ENCODE measurements around the gene RAPGEF5. TPM values are rescaled to one million over a fixed set of nuclear protein-coding genes. Genes with fewer than 3 reads are reported as not detected.
A peak's percentile ranks its signal among the peaks of the same experiment; 100 is the strongest.

The RAPGEF5 gene
- total RNA-seq, 1 experiment from 2014 or later, result 15.6 TPM

- BruUV-seq (replicated peaks), result no TSS peak
- Histone ChIP-seq H3K4me2 (ENCODE audit: low read length) (peak overlapping the region; percentile 61), H3K27ac (ENCODE audit: low read depth, low read length) (peak overlapping the region; percentile 39; the same call in 1 of the 2 replicates), H3K27me3 (ENCODE audit: insufficient read depth, low read length) (no peaks in the 10 kb centered on the region), H3K4me1 (ENCODE audit: control insufficient read depth in 1 of 2, insufficient read depth in 2 of 2, low read length in 2 of 2) (peaks cover 30 to 43% of the 10 kb centered on the region in 2 experiments), H3K9me2 (ENCODE audit: insufficient read depth) (no peaks in the 10 kb centered on the region), H2AFZ (ENCODE audit: low read depth, low read length, poor library complexity, severe bottlenecking) (no peak overlapping the region), H3K9ac (ENCODE audit: low read length) (no peak overlapping the region), H3K79me2 (ENCODE audit: insufficient read depth, low read length) (peaks cover 89% of the 10 kb centered on the region), H3K36me3 (ENCODE audit: control insufficient read depth in 1 of 2, insufficient read depth in 2 of 2, low read length in 2 of 2) (no peaks in the 10 kb centered on the region), H4K20me1 (ENCODE audit: insufficient read depth) (no peaks in the 10 kb centered on the region), H3K4me3 (replicated peaks in 1 of 2; ENCODE audit: low read depth in 1 of 2, low read length in 2 of 2) (0 out of 4 replicates have a peak overlapping the region, but pooled peaks of 1 of the 2 experiments have one; percentile 12), H3K9me3 (ENCODE audit: control insufficient read depth in 1 of 2, insufficient read depth in 1 of 2, low read depth in 1 of 2, low read length in 2 of 2) (peaks cover 5% of the 10 kb centered on the region in 2 experiments; a peak in 2 of 4 replicates)
- CTCF ChIA-PET, result no interaction called here
- no peak for DNase-seq (ENCODE audit: low read depth, low spot score)
- no peak for TF ChIP-seq POLR2AphosphoS5 (IDR thresholded peaks at IDR 0.05; ENCODE audit: low read depth, low read length)
- no peak for TF ChIP-seq POLR2A (IDR thresholded peaks at IDR 0.05; ENCODE audit: borderline replicate concordance, extremely low read depth, insufficient read depth, insufficient read length)
- 0 out of 2 replicates have a peak, but pooled peaks have one; percentile 6 for TF ChIP-seq SP1 (IDR thresholded peaks at IDR 0.05; ENCODE audit: low read depth)
- POLR2A ChIA-PET, result no interaction called here
- RAD21 ChIA-PET (ENCODE audit: low non-redundant PET in 1 of 2, low total read pairs in 2 of 2, uncharacterized antibody in 2 of 2, unreplicated experiment in 2 of 2), result no interaction called here
- intact Hi-C loops (cut with micrococcal nuclease), result no loop called here
- peak; percentile 21; the same call in 1 of the 2 replicates for ATAC-seq
Observed at GRCh38 chr7:22351329-22351692, 5.6 kb downstream of the RAPGEF5 start.

GRCh38 chr7:22350466-22351328 lies 6.3 kb downstream of the RAPGEF5 start:
- ATAC-seq (peak; percentile 80), DNase-seq (ENCODE audit: low read depth, low spot score) (peak; percentile 22)
- RAD21 ChIA-PET (ENCODE audit: low non-redundant PET in 1 of 2, low total read pairs in 2 of 2, uncharacterized antibody in 2 of 2, unreplicated experiment in 2 of 2), result no interaction called here
- no peaks in the 10 kb centered on the region for H3K36me3 ChIP-seq (ENCODE audit: control insufficient read depth in 1 of 2, insufficient read depth in 2 of 2, low read length in 2 of 2)
- intact Hi-C loops (cut with micrococcal nuclease), result no loop called here
- TF ChIP-seq CBX3 (IDR thresholded peaks at IDR 0.05; ENCODE audit: low read depth) (peak; percentile 56; the same call in 1 of the 2 replicates), SP1 (IDR thresholded peaks at IDR 0.05; ENCODE audit: low read depth) (peak; percentile 47), EZH2phosphoT487 (IDR thresholded peaks at IDR 0.05; ENCODE audit: borderline replicate concordance) (no peak), FOSL1 (IDR thresholded peaks at IDR 0.05; ENCODE audit: low read depth) (peak; percentile 50), SIN3A (IDR thresholded peaks at IDR 0.05; ENCODE audit: low read depth) (no peak), TCF7L2 (IDR thresholded peaks at IDR 0.05; ENCODE audit: borderline replicate concordance, extremely low read depth, insufficient read depth, insufficient read length) (peak; percentile 15), RAD21 (IDR thresholded peaks at IDR 0.05; ENCODE audit: low read depth) (0 out of 2 replicates have a peak, but pooled peaks have one; percentile 4), JUND (IDR thresholded peaks at IDR 0.05) (peak; percentile 52)
- TF ChIP-seq, protein P1, sequence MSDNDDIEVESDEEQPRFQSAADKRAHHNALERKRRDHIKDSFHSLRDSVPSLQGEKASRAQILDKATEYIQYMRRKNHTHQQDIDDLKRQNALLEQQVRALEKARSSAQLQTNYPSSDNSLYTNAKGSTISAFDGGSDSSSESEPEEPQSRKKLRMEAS (IDR thresholded peaks at IDR 0.05), result peak; percentile 44; the same call in 1 of the 2 replicates
- TF ChIP-seq, protein P2, sequence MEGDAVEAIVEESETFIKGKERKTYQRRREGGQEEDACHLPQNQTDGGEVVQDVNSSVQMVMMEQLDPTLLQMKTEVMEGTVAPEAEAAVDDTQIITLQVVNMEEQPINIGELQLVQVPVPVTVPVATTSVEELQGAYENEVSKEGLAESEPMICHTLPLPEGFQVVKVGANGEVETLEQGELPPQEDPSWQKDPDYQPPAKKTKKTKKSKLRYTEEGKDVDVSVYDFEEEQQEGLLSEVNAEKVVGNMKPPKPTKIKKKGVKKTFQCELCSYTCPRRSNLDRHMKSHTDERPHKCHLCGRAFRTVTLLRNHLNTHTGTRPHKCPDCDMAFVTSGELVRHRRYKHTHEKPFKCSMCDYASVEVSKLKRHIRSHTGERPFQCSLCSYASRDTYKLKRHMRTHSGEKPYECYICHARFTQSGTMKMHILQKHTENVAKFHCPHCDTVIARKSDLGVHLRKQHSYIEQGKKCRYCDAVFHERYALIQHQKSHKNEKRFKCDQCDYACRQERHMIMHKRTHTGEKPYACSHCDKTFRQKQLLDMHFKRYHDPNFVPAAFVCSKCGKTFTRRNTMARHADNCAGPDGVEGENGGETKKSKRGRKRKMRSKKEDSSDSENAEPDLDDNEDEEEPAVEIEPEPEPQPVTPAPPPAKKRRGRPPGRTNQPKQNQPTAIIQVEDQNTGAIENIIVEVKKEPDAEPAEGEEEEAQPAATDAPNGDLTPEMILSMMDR (IDR thresholded peaks at IDR 0.05 in 2 of 3, conservative IDR thresholded peaks at IDR 0.05 in 1 of 3; ENCODE audit: borderline replicate concordance in 1 of 3, insufficient read depth in 1 of 3, low read depth in 2 of 3, low read length in 2 of 3), result no peak
- no peaks in the 10 kb centered on the region for H3K9me2 ChIP-seq (ENCODE audit: insufficient read depth)
- H3K27me3 ChIP-seq (ENCODE audit: insufficient read depth, low read length), result no peaks in the 10 kb centered on the region
- H4K20me1 ChIP-seq (ENCODE audit: insufficient read depth), result no peaks in the 10 kb centered on the region
- H3K4me1 ChIP-seq (ENCODE audit: control insufficient read depth in 1 of 2, insufficient read depth in 2 of 2, low read length in 2 of 2), result peaks cover 28 to 37% of the 10 kb centered on the region in 2 experiments
- BruUV-seq (replicated peaks), result no TSS peak
- CTCF ChIA-PET, result no interaction called here
- H3K27ac ChIP-seq (ENCODE audit: low read depth, low read length), result peak overlapping the region; percentile 39
- no peak overlapping the region for H2AFZ ChIP-seq (ENCODE audit: low read depth, low read length, poor library complexity, severe bottlenecking)
- H3K9ac ChIP-seq (ENCODE audit: low read length), result no peak overlapping the region
- POLR2A ChIA-PET, result no interaction called here
- H3K4me2 ChIP-seq (ENCODE audit: low read length), result peak overlapping the region; percentile 61
- H3K79me2 ChIP-seq (ENCODE audit: insufficient read depth, low read length), result peaks cover 85% of the 10 kb centered on the region
- H3K9me3 ChIP-seq (ENCODE audit: control insufficient read depth in 1 of 2, insufficient read depth in 1 of 2, low read depth in 1 of 2, low read length in 2 of 2), result peaks cover 5% of the 10 kb centered on the region in 2 experiments; a peak in 2 of 4 replicates
- peak overlapping the region in 1 of 2 experiments; percentile 12; a peak in 2 of 4 replicates for H3K4me3 ChIP-seq (replicated peaks in 1 of 2; ENCODE audit: low read depth in 1 of 2, low read length in 2 of 2)
